ENCODE measurements around the gene ATMIN. TPM values are rescaled to one million over a fixed set of nuclear protein-coding genes. Genes with fewer than 3 reads are reported as not detected.

The ATMIN gene
- total and polyA plus RNA-seq, 12 donors, result 10.1 to 46.4 (median 34.3) TPM

DNA sequence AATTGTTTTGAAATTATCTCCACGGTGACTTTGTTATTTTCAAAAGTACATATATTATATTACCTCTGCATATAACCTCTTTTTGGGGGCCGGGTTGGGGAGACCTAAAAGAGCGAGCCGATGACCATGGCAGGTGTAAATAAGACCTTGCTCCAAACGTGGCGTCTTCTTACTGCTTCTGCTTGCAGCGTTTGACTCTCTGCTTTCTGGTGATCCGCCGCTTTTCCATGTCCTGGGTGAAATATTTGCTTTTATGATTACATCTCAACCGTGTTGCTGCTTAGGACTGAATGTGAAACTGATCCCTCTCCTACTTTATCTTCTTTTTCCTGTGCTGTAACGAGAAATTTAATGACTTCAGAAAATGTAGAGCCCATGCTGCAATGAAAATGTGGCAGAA, 18.1 kb downstream of the ATMIN start:
- no peak for DNase-seq
- intact Hi-C loops (cut with DNase I), result no loop called here
- Histone ChIP-seq H3K4me1 (replicated peaks in 1 of 2) (no peaks in the 10 kb centered on the region), H3K27me3 (no peaks in the 10 kb centered on the region), H3K36me3 (replicated peaks in 1 of 2) (no peaks in the 10 kb centered on the region), H3K9me3 (replicated peaks in 1 of 3) (no peaks in the 10 kb centered on the region), H3K4me3 (no peak overlapping the region), H3K27ac (no peak overlapping the region)
- 77 to 84% (median 79%) methylated on average over 11 of the region's 11 CpGs for WGBS, 4 donors
- TF ChIP-seq CTCF (IDR thresholded peaks at IDR 0.05) (no peak), POLR2A (IDR thresholded peaks at IDR 0.05) (no peak)

DNA sequence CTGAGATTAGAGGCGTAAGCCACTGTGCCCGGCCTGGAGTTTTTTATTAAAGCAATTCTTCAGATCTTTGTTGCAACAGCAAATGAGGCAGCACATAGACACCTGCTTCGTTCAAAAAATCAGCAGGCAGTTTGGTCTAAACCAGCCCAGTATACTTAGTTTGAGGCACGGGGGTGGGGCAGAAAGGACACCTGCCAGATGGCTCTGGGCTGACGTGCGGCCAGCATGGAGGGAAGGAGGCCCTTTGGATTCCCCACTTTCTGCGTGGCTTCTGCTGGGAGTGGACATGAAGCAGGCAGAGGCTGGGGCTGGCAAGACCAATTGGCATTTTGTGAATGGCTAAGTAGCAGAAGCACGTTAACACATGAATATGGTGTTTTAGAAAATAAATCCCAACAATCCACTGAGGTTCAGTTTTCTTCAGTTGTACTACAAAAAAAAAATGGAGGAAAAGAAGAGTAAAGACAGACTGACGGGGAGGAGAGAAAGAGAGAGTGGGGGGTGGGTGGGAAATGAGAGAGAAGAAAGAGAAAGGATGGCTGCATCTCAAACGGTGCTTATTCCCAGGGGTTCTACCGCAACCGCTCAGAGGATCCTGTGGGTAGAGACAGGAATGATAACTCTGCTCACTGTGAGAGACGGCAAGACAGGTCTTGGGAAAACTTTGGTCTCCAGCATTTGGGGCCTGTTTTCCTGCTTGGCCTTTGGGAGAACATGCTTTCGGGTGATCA, 25.1 kb downstream of the ATMIN start:
- no peak for TF ChIP-seq CTCF (IDR thresholded peaks at IDR 0.05)
- no peak for TF ChIP-seq POLR2A (IDR thresholded peaks at IDR 0.05)
- Histone ChIP-seq H3K27me3 (no peaks in the 10 kb centered on the region), H3K9me3 (replicated peaks in 1 of 3) (no peaks in the 10 kb centered on the region), H3K27ac (no peak overlapping the region), H3K36me3 (replicated peaks in 1 of 2) (no peaks in the 10 kb centered on the region), H3K4me3 (no peak overlapping the region), H3K4me1 (replicated peaks in 1 of 2) (no peaks in the 10 kb centered on the region)
- WGBS, 4 donors, result 84 to 92% (median 86%) methylated on average over 14 of the region's 14 CpGs
- intact Hi-C loops (cut with DNase I), result no loop called here
- no peak for DNase-seq

DNA sequence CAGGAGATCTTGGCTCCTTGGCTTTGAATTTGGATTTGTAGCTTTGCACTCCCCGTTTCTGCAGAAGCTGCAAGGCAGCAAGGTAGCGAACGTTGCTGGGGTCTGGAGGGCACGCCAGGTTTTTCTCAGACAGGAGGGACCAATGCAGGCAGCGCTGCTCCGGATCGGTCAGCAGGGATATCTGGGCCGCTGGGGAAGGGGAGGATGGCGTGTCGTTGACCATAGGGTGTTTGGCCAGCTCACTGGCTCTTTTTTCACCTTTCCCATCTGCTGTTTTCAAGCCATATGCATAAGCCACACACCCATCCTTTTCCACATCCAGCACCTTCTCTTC, 25.6 kb downstream of the ATMIN start:
- Histone ChIP-seq H3K27me3 (no peaks in the 10 kb centered on the region), H3K4me3 (no peak overlapping the region), H3K9me3 (replicated peaks in 1 of 3) (no peaks in the 10 kb centered on the region), H3K4me1 (replicated peaks in 1 of 2) (no peaks in the 10 kb centered on the region), H3K36me3 (replicated peaks in 1 of 2) (no peaks in the 10 kb centered on the region), H3K27ac (no peak overlapping the region)
- intact Hi-C loops (cut with DNase I), result no loop called here
- 84 to 88% (median 86%) methylated on average over 10 of the region's 10 CpGs for WGBS, 4 donors
- DNase-seq, result no peak
- TF ChIP-seq CTCF (IDR thresholded peaks at IDR 0.05) (no peak), POLR2A (IDR thresholded peaks at IDR 0.05) (no peak)

- WGBS, 4 donors, result 90 to 95% (median 93%) methylated on average over 10 of the region's 10 CpGs
- no peak overlapping the region for H3K27ac ChIP-seq
- TF ChIP-seq CTCF (IDR thresholded peaks at IDR 0.05) (no peak), POLR2A (IDR thresholded peaks at IDR 0.05) (no peak)
- no peaks in the 10 kb centered on the region for H3K9me3 ChIP-seq (replicated peaks in 1 of 3)
- H3K27me3 ChIP-seq, result no peaks in the 10 kb centered on the region
- no peak for DNase-seq
- H3K4me3 ChIP-seq, result no peak overlapping the region
- H3K4me1 ChIP-seq (replicated peaks in 1 of 2), result no peaks in the 10 kb centered on the region
- intact Hi-C loops (cut with DNase I), result no loop called here
- H3K36me3 ChIP-seq (replicated peaks in 1 of 2), result no peaks in the 10 kb centered on the region
Observed at GRCh38 chr16:81061871-81062608, 26.4 kb downstream of the ATMIN start.
